HTR-8/SVneo (cell line): ENCODE measurements around the gene PACSIN1.

Experiments
- DNase-seq: peaks from one replicate; pipeline ENCODE4 v3.0.0; 2011; ENCODE audit warnings: low spot score, mixed read lengths; ENCODE audit not compliant: insufficient read length
- FAIRE-seq: peaks from 2 replicates; lab custom pipeline; 2011; peaks lifted over from hg19 to GRCh38; lab: Jason Lieb, UNC

Gene PACSIN1

DNA sequence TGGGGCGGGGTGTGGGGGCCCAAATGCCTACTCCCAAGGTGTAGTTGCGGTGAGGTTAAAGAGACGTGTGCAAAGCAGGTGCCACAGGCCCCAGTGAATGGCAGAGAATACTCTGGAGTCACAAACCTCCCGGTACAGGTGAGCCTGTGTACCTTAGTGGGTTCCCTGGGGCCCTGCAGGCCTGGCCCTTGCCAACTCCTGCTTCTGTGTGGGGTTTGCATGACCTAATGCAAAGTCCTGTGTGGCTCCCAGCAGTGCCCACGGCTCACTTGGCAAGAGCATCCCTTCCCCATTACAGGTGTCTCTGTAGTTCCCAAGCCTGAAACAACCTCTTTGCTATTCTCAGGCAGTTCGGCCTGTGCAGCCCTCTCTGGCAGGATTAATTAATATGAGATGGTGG, 72.7 kb downstream of the PACSIN1 start:
- no peak for DNase-seq
- FAIRE-seq = no peak

GRCh38 chr6:34539181-34539580, 73.3 kb downstream of the PACSIN1 start:
- no peak for FAIRE-seq
- no peak for DNase-seq

- no peak for FAIRE-seq
- no peak for DNase-seq
Observed at GRCh38 chr6:34540222-34540621, 74.3 kb downstream of the PACSIN1 start.

GRCh38 chr6:34540841-34541240, 75.0 kb downstream of the PACSIN1 start:
- DNase-seq (no peak), FAIRE-seq (no peak)

- peak; percentile 88 for FAIRE-seq
Observed at GRCh38 chr6:34543421-34543820, 77.5 kb downstream of the PACSIN1 start.

GRCh38 chr6:34544052-34544604, 78.3 kb downstream of the PACSIN1 start:
- DNase-seq (no peak), FAIRE-seq (no peak)

More at GRCh38 chr6:34543421-34543820, 77.5 kb downstream of the PACSIN1 start:
- DNase-seq = peak; percentile 59

GRCh38 chr6:34544776-34545471, 79.0 kb downstream of the PACSIN1 start:
- FAIRE-seq (no peak), DNase-seq (no peak)

- no peak for FAIRE-seq
Observed at GRCh38 chr6:34546551-34547321, 80.9 kb downstream of the PACSIN1 start.

GRCh38 chr6:34547701-34548644, 82.1 kb downstream of the PACSIN1 start:
- DNase-seq (no peak), FAIRE-seq (no peak)

More at GRCh38 chr6:34546551-34547321, 80.9 kb downstream of the PACSIN1 start:
- no peak for DNase-seq

DNA sequence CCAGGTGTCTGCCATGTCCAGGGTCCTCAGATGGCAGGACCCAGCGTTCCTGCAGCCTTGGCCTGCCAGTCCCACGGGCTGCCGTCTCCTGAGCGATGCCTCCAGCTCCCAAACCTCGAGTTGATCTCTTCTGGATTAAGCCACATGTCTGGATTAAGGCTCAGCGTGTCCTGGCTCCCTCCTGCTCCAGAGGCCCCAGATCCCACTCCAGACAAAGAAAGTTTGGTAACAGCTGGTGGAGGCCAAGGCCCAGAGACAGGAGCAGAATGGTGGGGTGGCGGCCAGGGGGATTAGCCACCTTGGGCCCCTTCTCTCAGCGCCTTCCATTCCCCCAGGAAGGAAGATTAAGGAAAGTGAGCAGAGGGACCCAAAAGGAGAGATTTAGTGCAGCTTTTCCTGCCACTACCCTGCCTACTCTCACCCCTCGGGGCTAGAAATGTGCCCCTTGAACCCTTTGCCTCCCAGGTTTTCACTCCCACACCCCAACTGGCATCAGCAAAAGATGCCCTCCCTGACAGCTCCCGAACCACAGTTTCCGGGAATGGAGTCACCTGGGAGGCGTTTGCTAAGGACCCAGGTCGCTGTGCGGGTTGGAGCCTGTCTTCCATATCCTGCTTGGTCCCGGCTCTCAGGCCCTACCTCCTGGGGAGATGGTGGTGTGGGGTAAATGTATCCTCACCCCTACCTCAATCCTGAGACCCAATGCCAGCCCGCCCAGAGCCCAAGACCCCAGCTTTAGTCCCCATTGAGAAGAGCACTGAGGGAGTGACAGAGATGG, 83.3 kb downstream of the PACSIN1 start:
- FAIRE-seq = no peak

GRCh38 chr6:34549804-34550202, 83.9 kb downstream of the PACSIN1 start:
- FAIRE-seq (no peak), DNase-seq (no peak)

More for the DNA sequence above, 83.3 kb downstream of the PACSIN1 start:
- no peak for DNase-seq

GRCh38 chr6:34551720-34552119, 85.8 kb downstream of the PACSIN1 start:
- FAIRE-seq = no peak
- DNase-seq = no peak

DNA sequence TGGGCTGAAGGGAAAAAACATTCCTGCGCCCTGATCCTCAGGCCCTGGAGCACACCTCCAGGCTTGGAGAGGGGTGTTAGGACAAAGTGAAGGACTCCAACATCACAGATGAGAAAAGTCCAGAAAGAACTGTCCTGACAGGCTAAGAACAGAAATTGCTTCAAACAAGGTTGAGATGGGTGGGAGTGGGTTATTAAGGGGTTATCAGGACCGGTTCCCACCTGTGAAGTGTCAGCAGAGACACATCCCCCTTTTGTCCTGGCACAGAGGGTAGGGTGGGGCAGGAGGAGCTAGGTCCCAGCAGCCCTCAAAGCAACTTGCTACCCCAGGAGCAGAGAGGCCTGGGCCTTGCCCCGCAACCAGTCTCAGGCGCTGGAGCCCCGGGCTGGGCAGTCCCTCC, 86.7 kb downstream of the PACSIN1 start:
- DNase-seq = no peak
- FAIRE-seq = no peak

- FAIRE-seq (no peak), DNase-seq (no peak)
Observed at GRCh38 chr6:34553146-34553545, 87.3 kb downstream of the PACSIN1 start.

DNA sequence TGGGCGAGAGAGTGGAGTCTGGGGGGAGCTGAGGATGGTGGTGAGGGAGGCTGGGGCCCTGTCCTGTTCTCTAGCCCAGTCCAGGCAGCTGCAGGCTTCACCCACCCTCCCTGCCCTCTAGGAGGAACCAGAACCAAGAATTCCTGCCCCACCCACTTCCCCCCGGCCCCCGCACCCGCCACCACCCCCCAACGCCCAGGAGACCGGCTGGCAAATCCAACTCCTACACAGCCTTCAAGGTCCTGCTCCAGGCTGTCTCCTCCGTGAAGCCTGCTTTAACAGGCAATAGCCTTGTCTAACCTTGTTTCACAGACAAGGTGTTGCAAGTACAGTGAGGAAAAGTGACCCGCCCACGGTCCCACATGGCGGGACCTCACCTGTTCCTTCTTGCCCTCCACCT, 87.9 kb downstream of the PACSIN1 start:
- DNase-seq (no peak), FAIRE-seq (no peak)

DNA sequence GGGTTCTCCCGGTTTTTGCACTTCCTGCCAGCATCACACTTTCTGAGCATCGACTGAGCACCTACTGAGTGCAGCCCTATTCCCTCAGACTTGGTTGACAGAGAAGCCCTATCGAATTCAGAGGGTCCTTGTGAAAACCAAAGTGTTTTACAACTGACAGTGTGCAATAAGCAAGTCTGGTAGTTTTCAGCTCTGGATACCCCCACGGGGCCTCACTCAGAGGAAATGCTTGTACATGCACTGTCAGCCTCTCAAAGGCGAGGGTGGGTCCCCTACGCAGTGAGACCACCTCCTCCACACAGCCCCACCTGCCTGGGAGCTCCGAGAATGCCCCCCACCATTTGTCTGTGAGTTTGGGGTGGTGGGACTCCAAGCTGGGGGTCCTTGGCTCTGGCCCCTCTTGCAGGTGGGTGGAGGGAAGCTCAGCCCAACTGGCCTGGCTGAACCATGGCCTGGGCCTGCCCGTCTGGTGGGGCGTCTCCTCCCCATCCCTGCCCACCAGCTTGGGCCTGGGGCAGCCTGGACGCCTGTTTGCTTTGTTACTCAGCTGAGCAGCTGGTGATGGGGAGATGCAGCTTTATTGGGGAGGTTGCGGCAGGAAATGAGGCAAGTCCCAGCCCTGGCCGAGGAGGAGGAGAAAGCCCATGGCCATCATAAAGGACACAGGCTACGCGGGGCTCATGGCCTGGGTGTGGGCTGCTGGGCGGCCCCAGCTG, 88.6 kb downstream of the PACSIN1 start:
- FAIRE-seq (no peak), DNase-seq (no peak)

DNA sequence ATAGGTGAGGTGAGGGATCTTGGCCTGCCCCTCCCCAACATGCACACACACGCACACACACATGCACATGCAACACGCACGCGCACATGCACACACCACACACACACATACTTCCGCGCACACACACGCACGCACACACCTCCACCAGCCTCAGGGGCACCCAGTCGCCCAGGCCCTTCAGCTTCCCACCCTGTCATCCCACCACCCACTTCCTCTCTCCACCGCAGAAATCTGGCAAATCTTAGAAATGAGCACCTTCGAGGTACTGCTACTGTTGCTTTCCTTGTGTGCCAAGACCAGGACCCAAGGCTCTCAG, 89.1 kb downstream of the PACSIN1 start:
- DNase-seq (no peak), FAIRE-seq (peak; percentile 83)

DNA sequence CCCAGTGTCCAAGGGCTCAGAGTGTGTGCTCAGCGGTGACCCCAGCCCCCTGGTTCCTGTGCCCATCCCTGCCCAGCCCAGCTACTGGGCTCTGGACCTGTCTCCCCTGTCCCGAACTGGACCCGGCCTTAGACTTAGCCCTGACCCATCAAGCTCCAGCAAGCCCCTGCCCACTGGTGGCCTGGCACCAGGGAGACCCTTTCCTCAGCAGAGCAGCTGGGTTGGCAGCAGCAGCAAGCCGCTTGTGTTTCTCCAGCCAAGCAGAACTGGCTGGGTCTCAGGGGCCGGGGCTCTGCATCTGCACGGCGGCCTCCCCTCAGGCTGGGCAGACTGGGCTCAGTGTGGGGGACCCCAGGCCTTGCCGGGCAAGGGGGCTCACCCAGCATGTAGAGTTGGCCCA, 89.5 kb downstream of the PACSIN1 start:
- FAIRE-seq (no peak), DNase-seq (no peak)

- FAIRE-seq = no peak
- DNase-seq = no peak
Observed at GRCh38 chr6:34556031-34556471, 90.2 kb downstream of the PACSIN1 start, which contains the start of gene SPDEF. Gene SPDEF (minus strand): TSS chr6:34556329. CDS start chr6:34544455, 11,874 bp downstream.
